Naive thymus-derived CD8-positive, alpha-beta T cell (primary cell): Measurements from ENCODE around the gene MCTP1. TPM values are rescaled to one million over a fixed set of nuclear protein-coding genes. Genes with fewer than 3 reads are reported as not detected.

Source experiments
- ATAC-seq, 2 donors: fragments of 150-1000 bp; cut with Tn5 transposase in 1 of 2; sonication (Bioruptor Pico), chemical (Tn5 transposase) in 1 of 2; 1 replicate in 1 of 2; 2 replicates in 1 of 2; pipeline ENCODE4 v1.10.0; 2021; ENCODE audit warnings: mild to moderate bottlenecking in 2 of 2, moderate library complexity in 2 of 2
- POLR2A ChIA-PET: fragments of 350-600 bp; sonication (Branson Sonifier 250); formaldehyde crosslinking; loops from one replicate; lab custom pipeline; 2021; ENCODE audit warnings: antibody characterized with exemption; lab: Charles Lee
- DNase-seq, 10 donors: peaks; one replicate each; pipeline versions ENCODE4 v3.0.0 to v3.0.0-alpha.2; 2020 to 2022
- H3K27ac Mint-ChIP-seq, 10 donors: one replicate each; pipeline ENCODE4 v1.8.0; 2020 to 2022; ENCODE audit warnings: mild to moderate bottlenecking in 10 of 10, mixed read lengths in 10 of 10, moderate library complexity in 4 of 10, inconsistent platforms in 1 of 10
- H3K27me3 Mint-ChIP-seq, 5 donors: one replicate each; pipeline ENCODE4 v1.8.0; 2021 to 2022; ENCODE audit warnings: mixed read lengths in 5 of 5
- H3K36me3 Mint-ChIP-seq, 3 donors: one replicate each; pipeline ENCODE4 v1.8.0; 2020 to 2022; ENCODE audit warnings: mixed read lengths in 3 of 3, mild to moderate bottlenecking in 2 of 3, inconsistent platforms in 1 of 3
- H3K4me1 Mint-ChIP-seq, 4 donors: one replicate each; pipeline ENCODE4 v1.8.0; 2021 to 2022; ENCODE audit warnings: mixed read lengths in 4 of 4
- H3K4me3 Mint-ChIP-seq, 10 donors: one replicate each; pipeline ENCODE4 v1.8.0; 2020 to 2022; ENCODE audit warnings: mild to moderate bottlenecking in 10 of 10, mixed read lengths in 10 of 10, moderate library complexity in 6 of 10, inconsistent platforms in 1 of 10
- H3K9me3 Mint-ChIP-seq, 9 donors: one replicate each; pipeline ENCODE4 v1.8.0; 2020 to 2022; ENCODE audit warnings: mixed read lengths in 9 of 9, mild to moderate bottlenecking in 3 of 9, inconsistent platforms in 1 of 9, moderate library complexity in 1 of 9
- polyA plus RNA-seq, 3 donors: library from polyadenylated mRNA; unstranded; fragments of 300-500 nt; fragmentation: Illumina TruSeq; gene quantifications; one replicate each; pipeline ENCODE4 v1.2.3, GENCODE V29; 2021
- total RNA-seq, 8 experiments: library from RNA in 2 of 8; stranded (reverse) in 2 of 8; gene quantifications; one replicate each; pipeline ENCODE4 v1.2.3 and lab custom pipeline; 2021 to 2026

MCTP1 gene
- total and polyA plus RNA-seq, 5 experiments from 2014 or later: 0.08 to 2.1 (median 0.62) TPM

DNA sequence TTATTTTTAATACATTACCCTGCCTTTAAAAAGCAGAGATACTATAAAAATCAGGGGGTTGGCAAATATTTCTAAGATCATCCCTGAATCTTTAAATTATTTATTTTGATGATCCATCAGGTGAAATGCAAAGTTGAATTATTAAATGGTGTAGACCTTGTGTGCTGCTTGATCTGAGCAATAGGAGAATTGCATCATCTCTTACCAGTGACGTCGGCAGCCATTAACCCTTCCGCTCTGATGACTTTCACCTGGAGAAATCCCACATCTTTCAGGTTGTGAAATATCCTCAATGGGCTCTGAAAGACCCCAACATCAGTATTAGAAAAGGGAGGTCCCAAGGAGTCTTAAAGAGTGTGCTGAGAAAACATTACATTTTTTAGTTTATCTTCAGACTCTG is 396.2 kb downstream of the MCTP1 start:
- Mint-ChIP-seq H3K36me3 (no peaks in the 10 kb centered on the region), H3K4me1 (no peaks in the 10 kb centered on the region), H3K4me3 (no peak overlapping the region), H3K9me3 (no peaks in the 10 kb centered on the region), H3K27ac (no peak overlapping the region), H3K27me3 (peaks cover 0 to 3% (median 0%) of the 10 kb centered on the region in 5 donors)
- POLR2A ChIA-PET: no interaction called here
- no peak for ATAC-seq
- no peak for DNase-seq

DNA sequence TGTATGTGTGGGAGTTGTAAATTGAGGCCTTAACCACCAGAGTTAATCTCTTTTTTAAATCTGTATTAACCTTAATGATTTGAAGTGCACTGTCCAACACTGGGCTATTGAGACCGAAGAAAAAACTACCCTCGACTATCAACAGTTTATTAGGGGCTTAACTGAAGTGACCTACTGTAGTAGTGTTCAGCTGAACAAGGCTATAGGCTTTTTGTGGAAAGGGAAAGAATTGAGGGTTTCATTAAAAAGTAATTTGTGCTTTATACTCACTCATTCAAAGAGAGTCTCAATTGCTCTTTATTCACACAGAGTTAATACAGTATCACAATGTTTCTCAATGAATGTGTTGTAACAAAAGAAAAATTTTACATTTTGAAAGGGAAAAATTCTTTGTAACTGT is 399.0 kb downstream of the MCTP1 start:
- POLR2A ChIA-PET: no interaction called here
- ATAC-seq (no peak), DNase-seq (no peak)
- no peak overlapping the region for H3K27ac Mint-ChIP-seq
- H3K4me3 Mint-ChIP-seq: no peak overlapping the region
- no peaks in the 10 kb centered on the region for H3K4me1 Mint-ChIP-seq
- H3K36me3 Mint-ChIP-seq: no peaks in the 10 kb centered on the region
- no peaks in the 10 kb centered on the region for H3K27me3 Mint-ChIP-seq
- H3K9me3 Mint-ChIP-seq: no peaks in the 10 kb centered on the region

DNA sequence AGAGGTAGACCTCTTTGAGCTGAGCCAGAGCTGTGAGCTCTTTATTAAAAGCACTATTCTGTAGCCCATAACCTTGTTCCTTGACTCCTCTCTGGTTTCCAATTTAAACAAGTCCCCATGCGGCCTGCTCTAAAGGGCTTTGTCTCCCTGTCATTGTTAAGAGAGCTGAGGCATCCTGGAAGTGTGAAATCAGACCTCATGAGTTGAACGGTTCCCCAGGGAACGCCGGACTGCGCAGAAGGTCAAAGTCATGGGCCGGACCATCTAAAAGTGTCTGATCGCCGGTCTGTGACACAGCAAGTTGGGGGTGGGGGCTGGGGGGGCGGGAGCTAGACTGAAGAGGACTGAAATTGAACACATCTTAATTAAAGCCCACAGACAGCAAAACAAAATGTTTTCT is 400.6 kb downstream of the MCTP1 start:
- no peaks in the 10 kb centered on the region for H3K27me3 Mint-ChIP-seq
- no peaks in the 10 kb centered on the region for H3K4me1 Mint-ChIP-seq
- DNase-seq (no peak), ATAC-seq (no peak)
- H3K4me3 Mint-ChIP-seq: no peak overlapping the region
- no peaks in the 10 kb centered on the region for H3K36me3 Mint-ChIP-seq
- POLR2A ChIA-PET: no interaction called here
- H3K9me3 Mint-ChIP-seq: no peaks in the 10 kb centered on the region
- no peak overlapping the region for H3K27ac Mint-ChIP-seq

DNA sequence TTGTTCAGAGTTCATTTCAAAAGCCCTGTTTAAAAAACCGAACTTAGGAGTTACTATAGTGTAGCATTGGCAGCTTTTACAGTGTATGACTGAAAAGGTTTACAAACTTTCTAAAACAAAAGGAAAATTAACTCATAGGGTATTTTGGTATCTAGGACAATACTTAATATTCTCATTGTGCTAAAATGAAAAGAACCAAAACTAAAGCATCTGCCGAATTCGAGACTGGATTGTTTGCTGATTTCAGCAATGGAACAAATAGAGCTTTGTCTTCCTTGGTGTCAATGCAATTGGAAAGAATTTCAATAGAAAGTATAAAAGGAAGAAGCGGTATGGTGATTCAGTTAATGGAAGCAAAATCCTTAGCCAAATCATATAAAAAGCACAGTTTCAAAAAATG is 412.4 kb downstream of the MCTP1 start:
- peaks cover 0 to 5% (median 0%) of the 10 kb centered on the region in 5 donors for H3K27me3 Mint-ChIP-seq
- no peaks in the 10 kb centered on the region for H3K9me3 Mint-ChIP-seq
- no peak overlapping the region for H3K27ac Mint-ChIP-seq
- H3K4me1 Mint-ChIP-seq: no peaks in the 10 kb centered on the region
- H3K36me3 Mint-ChIP-seq: no peaks in the 10 kb centered on the region
- no peak for DNase-seq
- no peak for ATAC-seq
- H3K4me3 Mint-ChIP-seq: no peak overlapping the region
- POLR2A ChIA-PET: no interaction called here

DNA sequence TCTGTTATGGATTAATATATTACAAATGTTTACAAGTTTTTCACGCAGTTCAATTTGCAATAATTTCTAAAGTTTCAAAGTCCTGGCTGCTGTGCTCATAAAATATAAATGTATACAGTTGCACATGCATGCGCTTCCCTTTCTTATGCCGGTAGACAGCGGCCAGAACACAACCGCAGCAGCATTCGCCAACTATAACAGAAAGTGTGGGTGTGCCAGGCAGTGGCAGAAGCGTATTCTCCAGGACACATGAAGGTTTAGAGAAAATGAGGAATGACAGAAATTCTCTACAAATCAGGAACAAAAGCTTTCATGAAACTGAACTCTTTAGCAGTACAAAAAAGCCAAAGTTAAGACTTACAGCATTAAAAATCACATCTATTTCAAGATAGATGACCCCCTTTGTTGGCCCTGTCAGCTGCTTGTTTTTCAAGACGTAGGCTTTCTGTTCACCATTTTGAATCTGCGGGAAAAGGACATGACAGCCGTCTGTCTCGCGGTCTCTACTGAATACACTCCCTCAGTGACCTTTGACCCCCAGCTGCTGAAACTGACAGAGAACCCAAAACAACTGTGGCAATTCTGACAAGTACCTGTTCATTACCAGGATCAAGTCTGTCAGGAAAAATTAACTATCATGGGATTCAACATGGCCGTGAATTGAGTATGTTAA is 414.2 kb downstream of the MCTP1 start:
- no peak overlapping the region for H3K4me3 Mint-ChIP-seq

DNA sequence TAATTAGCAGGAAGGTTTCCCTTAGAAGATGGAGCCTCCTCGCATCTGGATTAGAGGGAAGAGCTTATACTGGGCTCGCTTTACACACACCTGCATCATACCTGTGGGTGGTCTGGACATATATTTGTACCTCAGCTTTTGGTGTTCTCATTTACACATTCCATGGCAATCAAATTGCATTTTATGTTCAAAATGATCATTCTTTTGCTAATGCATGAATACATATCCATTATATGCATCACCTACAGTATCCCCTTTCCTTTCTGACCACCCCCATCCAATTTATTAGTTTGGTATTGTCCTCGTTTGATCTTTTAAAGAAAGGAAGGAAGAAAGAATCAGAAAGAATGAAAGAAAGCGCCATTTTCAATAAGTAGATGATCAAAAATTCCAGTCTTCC is 415.0 kb downstream of the MCTP1 start:
- no peaks in the 10 kb centered on the region for H3K9me3 Mint-ChIP-seq
- H3K36me3 Mint-ChIP-seq: no peaks in the 10 kb centered on the region
- ATAC-seq: no peak
- POLR2A ChIA-PET: no interaction called here
- H3K4me3 Mint-ChIP-seq: no peak overlapping the region
- no peak for DNase-seq
- H3K4me1 Mint-ChIP-seq: no peaks in the 10 kb centered on the region
- H3K27me3 Mint-ChIP-seq: no peaks in the 10 kb centered on the region
- no peak overlapping the region for H3K27ac Mint-ChIP-seq

More for the DNA sequence above, 414.2 kb downstream of the MCTP1 start:
- DNase-seq (no peak), ATAC-seq (no peak)
- H3K27ac Mint-ChIP-seq: no peak overlapping the region
- peaks cover 0 to 5% (median 0%) of the 10 kb centered on the region in 5 donors for H3K27me3 Mint-ChIP-seq
- no peaks in the 10 kb centered on the region for H3K9me3 Mint-ChIP-seq
- H3K4me1 Mint-ChIP-seq: no peaks in the 10 kb centered on the region
- H3K36me3 Mint-ChIP-seq: no peaks in the 10 kb centered on the region
- POLR2A ChIA-PET: no interaction called here

DNA sequence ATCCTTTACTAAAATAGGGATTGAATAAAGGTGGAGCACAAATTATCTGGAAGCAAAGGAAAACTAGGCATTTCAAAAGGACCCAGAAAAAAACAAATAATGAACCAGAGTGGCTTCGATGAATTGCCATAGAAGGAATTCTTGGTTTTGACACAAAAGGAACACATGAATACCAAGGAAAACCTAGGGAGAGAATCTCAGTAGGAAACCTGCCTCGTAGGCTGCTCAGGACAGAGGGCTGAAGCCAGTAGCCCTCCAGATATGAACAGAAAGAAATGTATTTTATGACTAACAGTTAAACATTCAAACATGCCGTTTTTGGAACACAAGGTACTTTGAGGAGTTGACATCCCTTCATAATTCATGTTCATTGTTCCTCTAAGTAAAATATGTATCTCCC is 420.9 kb downstream of the MCTP1 start:
- Mint-ChIP-seq H3K27ac (no peak overlapping the region), H3K4me3 (no peak overlapping the region), H3K36me3 (no peaks in the 10 kb centered on the region), H3K4me1 (no peaks in the 10 kb centered on the region), H3K27me3 (peaks cover 0 to 5% (median 0%) of the 10 kb centered on the region in 5 donors), H3K9me3 (no peaks in the 10 kb centered on the region)
- ATAC-seq (no peak), DNase-seq (no peak)
- POLR2A ChIA-PET: no interaction called here

DNA sequence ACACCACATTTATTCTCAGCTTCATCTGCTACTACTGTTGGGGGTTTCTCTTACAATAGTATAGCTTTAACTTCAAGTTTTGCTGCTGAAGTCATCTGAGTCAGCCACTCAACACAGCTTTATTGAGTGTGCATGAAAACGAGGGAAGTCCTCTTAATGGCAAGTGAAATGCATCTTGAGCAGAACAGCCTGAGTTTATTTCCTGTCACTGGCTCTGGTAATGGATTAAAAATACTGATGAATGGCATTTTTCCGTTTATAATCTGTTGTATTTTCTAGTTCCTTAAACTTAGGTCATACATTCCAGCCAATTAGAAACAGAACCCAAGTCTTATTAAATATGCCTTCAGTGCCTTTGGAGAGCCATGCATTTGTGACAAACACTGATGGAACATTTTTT is 427.8 kb downstream of the MCTP1 start:
- POLR2A ChIA-PET: no interaction called here
- DNase-seq: no peak
- no peaks in the 10 kb centered on the region for H3K9me3 Mint-ChIP-seq
- ATAC-seq: no peak
- H3K27ac Mint-ChIP-seq: no peak overlapping the region
- no peaks in the 10 kb centered on the region for H3K36me3 Mint-ChIP-seq
- peaks cover 0 to 8% (median 2%) of the 10 kb centered on the region in 5 donors for H3K27me3 Mint-ChIP-seq
- no peak overlapping the region for H3K4me3 Mint-ChIP-seq
- no peaks in the 10 kb centered on the region for H3K4me1 Mint-ChIP-seq

DNA sequence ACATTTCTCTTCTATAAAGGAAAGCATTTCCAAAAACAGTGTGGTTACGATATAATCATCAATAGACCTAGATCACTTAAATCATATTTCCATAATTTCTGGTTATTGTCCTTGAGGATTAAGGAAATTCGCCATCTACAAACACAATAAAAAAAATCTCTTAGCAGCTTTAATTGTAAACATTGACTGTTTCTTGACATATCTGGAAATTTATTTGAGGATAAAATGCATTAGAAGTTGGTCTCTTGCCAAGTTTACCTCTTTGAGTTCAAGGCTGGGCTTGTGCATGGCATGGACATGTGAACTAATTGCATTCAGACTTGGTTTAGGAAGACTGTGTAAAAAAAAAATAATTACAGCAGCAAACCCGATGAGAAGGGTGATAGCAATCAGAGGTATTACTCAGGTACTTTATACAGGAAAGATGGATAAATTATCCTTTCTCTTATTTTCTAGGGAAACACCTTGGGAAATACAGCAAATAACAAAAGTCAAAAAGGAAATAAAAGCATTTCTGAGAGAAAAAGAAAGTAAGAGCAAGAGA is 428.6 kb downstream of the MCTP1 start:
- DNase-seq (no peak), ATAC-seq (no peak)
- POLR2A ChIA-PET: no interaction called here
- Mint-ChIP-seq H3K9me3 (no peaks in the 10 kb centered on the region), H3K27me3 (peaks cover 0 to 8% (median 2%) of the 10 kb centered on the region in 5 donors), H3K36me3 (no peaks in the 10 kb centered on the region), H3K27ac (no peak overlapping the region), H3K4me1 (no peaks in the 10 kb centered on the region), H3K4me3 (no peak overlapping the region)

DNA sequence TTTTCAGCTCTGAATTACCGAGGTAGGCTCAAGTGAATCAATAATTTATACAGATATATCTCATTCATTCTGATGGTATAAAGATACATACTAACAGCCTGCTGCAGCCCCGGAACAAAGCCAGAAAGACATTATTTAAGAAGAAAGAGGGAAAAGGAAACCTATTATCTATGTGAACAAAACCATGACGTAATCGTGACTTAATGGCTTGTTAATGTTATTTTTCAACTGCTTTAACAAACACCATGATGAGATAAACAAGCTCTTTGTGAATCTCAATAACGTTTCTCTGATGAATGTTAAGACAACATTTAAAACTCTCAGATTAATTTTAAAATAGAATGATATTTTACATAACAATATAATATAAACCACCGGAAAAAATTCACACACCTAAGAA is 429.4 kb downstream of the MCTP1 start:
- H3K9me3 Mint-ChIP-seq: no peaks in the 10 kb centered on the region
- H3K36me3 Mint-ChIP-seq: no peaks in the 10 kb centered on the region
- no peaks in the 10 kb centered on the region for H3K4me1 Mint-ChIP-seq
- peaks cover 0 to 8% (median 2%) of the 10 kb centered on the region in 5 donors for H3K27me3 Mint-ChIP-seq
- no peak overlapping the region for H3K27ac Mint-ChIP-seq
- no peak for DNase-seq
- H3K4me3 Mint-ChIP-seq: no peak overlapping the region
- no peak for ATAC-seq
- POLR2A ChIA-PET: no interaction called here

DNA sequence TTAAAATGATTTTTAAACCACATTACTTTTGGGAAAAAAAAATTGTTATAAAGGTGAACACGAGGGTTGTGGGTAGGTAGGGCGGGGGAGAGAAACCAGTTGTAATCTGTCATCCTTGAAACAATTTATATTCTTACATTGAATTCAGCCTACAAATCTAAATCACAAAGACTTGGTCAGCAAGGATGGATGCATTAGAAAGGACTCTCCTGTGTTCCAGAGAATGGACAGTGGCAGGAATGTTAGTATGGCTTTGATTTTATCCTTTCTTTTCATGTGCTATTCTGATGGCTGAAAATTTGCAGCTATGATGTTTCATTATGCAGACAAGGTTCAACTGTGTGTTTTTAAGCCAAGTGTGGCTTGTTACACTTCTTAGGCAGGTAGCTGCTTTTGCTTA is 431.8 kb downstream of the MCTP1 start:
- POLR2A ChIA-PET: no interaction called here

DNA sequence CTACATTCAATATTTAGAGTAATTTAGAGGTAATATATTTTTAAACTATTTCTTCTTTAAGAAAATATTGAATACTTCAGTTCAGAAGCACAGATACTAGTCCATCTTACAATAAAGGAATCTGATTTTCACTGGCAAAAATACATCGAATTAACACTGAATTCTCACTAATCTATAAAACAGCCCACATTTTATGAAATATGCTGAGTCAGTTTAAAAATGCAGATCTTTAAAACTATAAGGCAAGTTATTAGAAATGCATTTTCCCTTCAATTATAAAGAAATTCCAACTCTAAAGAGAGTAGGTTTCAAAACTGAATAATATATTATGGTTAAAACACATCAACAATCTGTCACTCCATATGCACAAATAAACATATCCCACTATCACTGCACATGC is 433.9 kb downstream of the MCTP1 start:
- no peaks in the 10 kb centered on the region for H3K36me3 Mint-ChIP-seq
- ATAC-seq: no peak
- H3K9me3 Mint-ChIP-seq: no peaks in the 10 kb centered on the region
- no peak overlapping the region for H3K27ac Mint-ChIP-seq
- peaks cover 0 to 3% (median under 1%) of the 10 kb centered on the region in 4 donors for H3K4me1 Mint-ChIP-seq
- no peak overlapping the region for H3K4me3 Mint-ChIP-seq
- POLR2A ChIA-PET: no interaction called here
- no peak for DNase-seq
- H3K27me3 Mint-ChIP-seq: peaks cover 0 to 1% (median 0%) of the 10 kb centered on the region in 5 donors

More for the DNA sequence above, 431.8 kb downstream of the MCTP1 start:
- Mint-ChIP-seq H3K4me1 (peaks cover 0 to 3% (median under 1%) of the 10 kb centered on the region in 4 donors), H3K27me3 (peaks cover 0 to 2% (median 0%) of the 10 kb centered on the region in 5 donors), H3K36me3 (no peaks in the 10 kb centered on the region), H3K4me3 (no peak overlapping the region), H3K27ac (no peak overlapping the region), H3K9me3 (no peaks in the 10 kb centered on the region)
- DNase-seq (no peak), ATAC-seq (no peak)

DNA sequence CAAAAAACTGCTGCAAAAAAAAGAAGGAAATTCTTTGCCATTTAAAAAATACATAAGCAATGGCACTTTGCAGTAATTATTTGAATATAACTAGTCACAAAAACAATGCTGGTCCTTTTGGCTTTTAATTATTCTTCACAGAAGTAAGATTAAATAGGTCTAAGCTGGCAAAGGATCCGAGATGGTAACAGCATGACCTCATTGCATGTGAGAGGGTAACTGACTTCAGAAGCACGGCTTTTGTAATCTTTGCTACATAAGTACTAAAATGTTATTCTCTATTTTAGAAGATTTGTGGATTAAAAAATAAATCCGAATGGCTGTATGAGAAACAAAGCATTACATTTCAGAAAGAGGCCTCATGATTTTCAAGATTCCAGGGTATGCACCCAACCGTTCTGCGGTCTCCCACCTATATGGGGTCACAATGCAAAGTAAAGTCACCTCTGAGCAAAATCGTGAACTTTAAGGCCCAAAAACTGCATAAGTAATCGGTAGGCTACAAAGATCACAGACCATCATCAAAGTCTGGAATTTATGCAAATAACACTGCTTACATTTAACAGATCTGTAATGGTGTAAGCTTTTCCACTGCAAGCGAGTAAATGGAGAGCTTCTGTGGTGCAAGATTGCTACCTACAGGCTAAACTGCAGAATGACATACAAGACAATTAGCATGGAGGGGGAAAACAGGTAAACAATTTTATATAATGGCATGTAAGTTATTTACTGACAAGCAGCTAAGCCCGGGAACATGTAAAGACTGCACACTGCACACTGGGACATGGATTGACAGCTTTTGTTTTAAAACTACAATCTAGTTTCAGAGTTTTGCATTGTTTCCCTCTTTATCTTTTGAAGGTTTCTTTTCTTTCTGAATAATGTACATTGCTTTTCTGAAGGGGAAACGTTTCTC is 434.8 kb downstream of the MCTP1 start:
- Mint-ChIP-seq H3K36me3 (no peaks in the 10 kb centered on the region), H3K27me3 (peaks cover 0 to 1% (median 0%) of the 10 kb centered on the region in 5 donors), H3K9me3 (no peaks in the 10 kb centered on the region), H3K27ac (no peak overlapping the region), H3K4me3 (no peak overlapping the region), H3K4me1 (peaks cover 0 to 3% (median under 1%) of the 10 kb centered on the region in 4 donors)
- peak; percentile 69 to 79 for ATAC-seq
- POLR2A ChIA-PET: no interaction called here
- DNase-seq: peak in 8 of 10 donors; percentile 2 to 66 (median 33)
